Measurements from ENCODE around the gene CARD6.

- no peak for TF ChIP-seq CTCF (IDR thresholded peaks at IDR 0.05; ENCODE audit: low read depth, low read length, missing input control)
- no peak for TF ChIP-seq HNF4G (IDR thresholded peaks at IDR 0.05)
Observed at GRCh38 chr5:40875958-40876357, 34.8 kb downstream of the CARD6 start.
